ENCODE data around the gene REST. TPM values are rescaled to one million over a fixed set of nuclear protein-coding genes. Genes with fewer than 3 reads are reported as not detected.

The REST gene, protein sequence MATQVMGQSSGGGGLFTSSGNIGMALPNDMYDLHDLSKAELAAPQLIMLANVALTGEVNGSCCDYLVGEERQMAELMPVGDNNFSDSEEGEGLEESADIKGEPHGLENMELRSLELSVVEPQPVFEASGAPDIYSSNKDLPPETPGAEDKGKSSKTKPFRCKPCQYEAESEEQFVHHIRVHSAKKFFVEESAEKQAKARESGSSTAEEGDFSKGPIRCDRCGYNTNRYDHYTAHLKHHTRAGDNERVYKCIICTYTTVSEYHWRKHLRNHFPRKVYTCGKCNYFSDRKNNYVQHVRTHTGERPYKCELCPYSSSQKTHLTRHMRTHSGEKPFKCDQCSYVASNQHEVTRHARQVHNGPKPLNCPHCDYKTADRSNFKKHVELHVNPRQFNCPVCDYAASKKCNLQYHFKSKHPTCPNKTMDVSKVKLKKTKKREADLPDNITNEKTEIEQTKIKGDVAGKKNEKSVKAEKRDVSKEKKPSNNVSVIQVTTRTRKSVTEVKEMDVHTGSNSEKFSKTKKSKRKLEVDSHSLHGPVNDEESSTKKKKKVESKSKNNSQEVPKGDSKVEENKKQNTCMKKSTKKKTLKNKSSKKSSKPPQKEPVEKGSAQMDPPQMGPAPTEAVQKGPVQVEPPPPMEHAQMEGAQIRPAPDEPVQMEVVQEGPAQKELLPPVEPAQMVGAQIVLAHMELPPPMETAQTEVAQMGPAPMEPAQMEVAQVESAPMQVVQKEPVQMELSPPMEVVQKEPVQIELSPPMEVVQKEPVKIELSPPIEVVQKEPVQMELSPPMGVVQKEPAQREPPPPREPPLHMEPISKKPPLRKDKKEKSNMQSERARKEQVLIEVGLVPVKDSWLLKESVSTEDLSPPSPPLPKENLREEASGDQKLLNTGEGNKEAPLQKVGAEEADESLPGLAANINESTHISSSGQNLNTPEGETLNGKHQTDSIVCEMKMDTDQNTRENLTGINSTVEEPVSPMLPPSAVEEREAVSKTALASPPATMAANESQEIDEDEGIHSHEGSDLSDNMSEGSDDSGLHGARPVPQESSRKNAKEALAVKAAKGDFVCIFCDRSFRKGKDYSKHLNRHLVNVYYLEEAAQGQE
- total RNA-seq = 21.4 TPM

DNA sequence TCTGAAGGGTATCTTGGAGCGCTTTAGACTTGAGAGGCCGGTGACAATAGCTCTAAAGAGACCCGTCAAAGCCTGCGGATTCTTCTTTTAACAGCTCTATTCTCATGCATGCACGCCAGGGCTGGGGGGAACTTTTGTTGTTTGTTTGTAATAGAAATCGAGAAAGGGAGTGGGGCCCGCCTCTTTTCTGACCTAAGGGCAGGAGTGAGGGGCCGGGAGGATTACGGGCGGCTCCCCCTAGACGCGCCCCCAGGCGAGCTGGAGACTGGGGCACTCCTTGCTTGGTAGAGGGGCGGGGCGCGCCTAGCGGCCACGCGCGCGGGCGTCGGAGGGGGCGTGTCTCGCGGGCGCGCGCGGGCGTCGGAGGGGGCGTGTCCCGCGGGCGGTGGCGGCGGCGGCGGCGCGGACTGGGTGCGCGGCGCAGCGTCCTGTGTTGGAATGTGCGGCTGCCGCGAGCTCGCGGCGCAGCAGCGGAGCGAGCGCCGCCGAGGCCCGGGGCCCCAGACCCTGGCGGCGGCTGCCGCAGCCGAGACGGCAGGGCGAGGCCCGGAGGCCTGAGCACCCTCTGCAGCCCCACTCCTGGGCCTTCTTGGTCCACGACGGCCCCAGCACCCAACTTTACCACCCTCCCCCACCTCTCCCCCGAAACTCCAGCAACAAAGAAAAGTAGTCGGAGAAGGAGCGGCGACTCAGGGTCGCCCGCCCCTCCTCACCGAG, at the start of gene REST:
REST (plus strand) TSS at position 412 of the 717 bp plus-strand sequence. CDS start 2,739 bp downstream, outside the sequence.
- H3K36me3 ChIP-seq (ENCODE audit: control insufficient read depth in 3 of 3, insufficient read depth in 3 of 3, low read length in 3 of 3) = peaks cover 0 to 4% (median 0%) of the 10 kb centered on the region in 3 donors
- H3K4me3 ChIP-seq (ENCODE audit: low read length in 3 of 3) = peak within 1 kb of the TSS; percentile 79 to 91 (median 86)
- H3K9me3 ChIP-seq (ENCODE audit: control insufficient read depth in 3 of 3, low read length in 3 of 3) = no peaks in the 10 kb centered on the region
- no peaks in the 10 kb centered on the region for H3K27me3 ChIP-seq (ENCODE audit: control insufficient read depth in 3 of 3, insufficient read depth in 3 of 3, low read length in 3 of 3)
- H3K9ac ChIP-seq (ENCODE audit: low read depth in 1 of 3, low read length in 3 of 3) = peak within 1 kb of the TSS; percentile 65 to 87 (median 75)
- peak within 1 kb of the TSS; percentile 77 for H3K27ac ChIP-seq (ENCODE audit: low read depth, low read length)
- peaks cover 7 to 21% (median 20%) of the 10 kb centered on the region in 3 donors for H3K4me1 ChIP-seq (ENCODE audit: control insufficient read depth in 3 of 3, insufficient read depth in 3 of 3, low read length in 3 of 3)

DNA sequence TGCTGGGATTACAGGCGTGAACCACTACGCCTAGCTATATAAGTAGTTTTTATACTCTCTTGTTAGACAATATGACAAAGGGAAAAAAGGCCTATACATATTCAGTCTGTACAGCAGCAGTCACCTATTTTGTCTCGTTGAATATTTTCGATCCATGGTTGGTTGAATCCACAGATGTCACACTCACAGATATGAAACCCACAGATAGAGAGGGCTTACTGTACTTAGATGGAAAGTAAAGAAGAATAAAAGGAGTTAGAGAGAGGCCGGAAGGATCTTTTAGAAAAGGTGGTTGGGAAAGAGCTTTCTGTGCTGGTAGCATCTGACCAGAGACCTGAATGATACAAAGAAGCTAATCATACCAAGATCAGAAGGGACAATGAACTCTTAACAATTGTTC, 47.9 kb upstream of the REST start:
- Histone ChIP-seq H3K9me3 (ENCODE audit: control insufficient read depth in 3 of 3, low read length in 3 of 3) (no peaks in the 10 kb centered on the region), H3K9ac (ENCODE audit: low read depth in 1 of 3, low read length in 3 of 3) (no peak overlapping the region), H3K4me1 (ENCODE audit: control insufficient read depth in 3 of 3, insufficient read depth in 3 of 3, low read length in 3 of 3) (peaks cover 0 to 6% (median 4%) of the 10 kb centered on the region in 3 donors), H3K27ac (ENCODE audit: low read depth, low read length) (no peak overlapping the region), H3K27me3 (ENCODE audit: control insufficient read depth in 3 of 3, insufficient read depth in 3 of 3, low read length in 3 of 3) (no peaks in the 10 kb centered on the region), H3K36me3 (ENCODE audit: control insufficient read depth in 3 of 3, insufficient read depth in 3 of 3, low read length in 3 of 3) (no peaks in the 10 kb centered on the region), H3K4me3 (ENCODE audit: low read length in 3 of 3) (no peak overlapping the region)

- H3K9ac ChIP-seq (ENCODE audit: low read depth in 1 of 3, low read length in 3 of 3) = no peak overlapping the region
- H3K4me3 ChIP-seq (ENCODE audit: low read length in 3 of 3) = no peak overlapping the region
- H3K36me3 ChIP-seq (ENCODE audit: control insufficient read depth in 3 of 3, insufficient read depth in 3 of 3, low read length in 3 of 3) = no peaks in the 10 kb centered on the region
- no peaks in the 10 kb centered on the region for H3K27me3 ChIP-seq (ENCODE audit: control insufficient read depth in 3 of 3, insufficient read depth in 3 of 3, low read length in 3 of 3)
- peaks cover 0 to 6% (median 4%) of the 10 kb centered on the region in 3 donors for H3K4me1 ChIP-seq (ENCODE audit: control insufficient read depth in 3 of 3, insufficient read depth in 3 of 3, low read length in 3 of 3)
- H3K27ac ChIP-seq (ENCODE audit: low read depth, low read length) = no peak overlapping the region
- H3K9me3 ChIP-seq (ENCODE audit: control insufficient read depth in 3 of 3, low read length in 3 of 3) = no peaks in the 10 kb centered on the region
These were observed 46.9 kb upstream of the REST start for GRCh38 chr4:56860781-56861180.

- Histone ChIP-seq H3K9me3 (ENCODE audit: control insufficient read depth in 3 of 3, low read length in 3 of 3) (no peaks in the 10 kb centered on the region), H3K36me3 (ENCODE audit: control insufficient read depth in 3 of 3, insufficient read depth in 3 of 3, low read length in 3 of 3) (no peaks in the 10 kb centered on the region), H3K27ac (ENCODE audit: low read depth, low read length) (no peak overlapping the region), H3K4me1 (ENCODE audit: control insufficient read depth in 3 of 3, insufficient read depth in 3 of 3, low read length in 3 of 3) (peaks cover 0 to 6% (median 4%) of the 10 kb centered on the region in 3 donors), H3K4me3 (ENCODE audit: low read length in 3 of 3) (no peak overlapping the region), H3K27me3 (ENCODE audit: control insufficient read depth in 3 of 3, insufficient read depth in 3 of 3, low read length in 3 of 3) (no peaks in the 10 kb centered on the region), H3K9ac (ENCODE audit: low read depth in 1 of 3, low read length in 3 of 3) (no peak overlapping the region)
These were observed 46.3 kb upstream of the REST start for GRCh38 chr4:56861360-56861759.

- H3K9me3 ChIP-seq (ENCODE audit: control insufficient read depth in 3 of 3, low read length in 3 of 3) = no peaks in the 10 kb centered on the region
- H3K4me3 ChIP-seq (ENCODE audit: low read length in 3 of 3) = no peak overlapping the region
- no peak overlapping the region for H3K9ac ChIP-seq (ENCODE audit: low read depth in 1 of 3, low read length in 3 of 3)
- H3K27ac ChIP-seq (ENCODE audit: low read depth, low read length) = no peak overlapping the region
- no peaks in the 10 kb centered on the region for H3K4me1 ChIP-seq (ENCODE audit: control insufficient read depth in 3 of 3, insufficient read depth in 3 of 3, low read length in 3 of 3)
- no peaks in the 10 kb centered on the region for H3K36me3 ChIP-seq (ENCODE audit: control insufficient read depth in 3 of 3, insufficient read depth in 3 of 3, low read length in 3 of 3)
- H3K27me3 ChIP-seq (ENCODE audit: control insufficient read depth in 3 of 3, insufficient read depth in 3 of 3, low read length in 3 of 3) = no peaks in the 10 kb centered on the region
These were observed 44.1 kb upstream of the REST start for GRCh38 chr4:56863441-56864139.

DNA sequence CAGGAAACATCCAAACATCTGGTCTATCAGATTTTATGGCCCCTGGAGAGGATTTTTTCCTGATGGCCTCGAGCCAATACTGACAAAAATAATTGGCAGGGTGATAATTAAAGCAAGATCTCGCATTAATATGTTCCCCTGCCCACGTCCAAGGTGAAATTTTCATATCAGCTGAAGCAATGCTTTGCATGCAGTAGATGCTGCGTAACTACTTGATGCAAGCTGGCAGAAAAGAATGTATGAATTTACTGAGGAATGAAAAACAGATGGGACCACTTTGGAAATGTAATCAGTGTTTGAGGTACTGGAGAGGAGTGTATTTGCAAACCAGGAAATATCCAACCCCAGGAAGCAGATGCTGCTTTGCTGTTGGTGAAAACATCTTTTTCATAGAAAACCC, 36.8 kb upstream of the REST start:
- Histone ChIP-seq H3K27ac (ENCODE audit: low read depth, low read length) (no peak overlapping the region), H3K27me3 (ENCODE audit: control insufficient read depth in 3 of 3, insufficient read depth in 3 of 3, low read length in 3 of 3) (no peaks in the 10 kb centered on the region), H3K9me3 (ENCODE audit: control insufficient read depth in 3 of 3, low read length in 3 of 3) (no peaks in the 10 kb centered on the region), H3K36me3 (ENCODE audit: control insufficient read depth in 3 of 3, insufficient read depth in 3 of 3, low read length in 3 of 3) (no peaks in the 10 kb centered on the region), H3K9ac (ENCODE audit: low read depth in 1 of 3, low read length in 3 of 3) (no peak overlapping the region), H3K4me3 (ENCODE audit: low read length in 3 of 3) (no peak overlapping the region), H3K4me1 (ENCODE audit: control insufficient read depth in 3 of 3, insufficient read depth in 3 of 3, low read length in 3 of 3) (peaks cover 2 to 3% (median 3%) of the 10 kb centered on the region in 3 donors)

- no peaks in the 10 kb centered on the region for H3K36me3 ChIP-seq (ENCODE audit: control insufficient read depth in 3 of 3, insufficient read depth in 3 of 3, low read length in 3 of 3)
- H3K4me3 ChIP-seq (ENCODE audit: low read length in 3 of 3) = no peak overlapping the region
- no peaks in the 10 kb centered on the region for H3K9me3 ChIP-seq (ENCODE audit: control insufficient read depth in 3 of 3, low read length in 3 of 3)
- no peak overlapping the region for H3K27ac ChIP-seq (ENCODE audit: low read depth, low read length)
- peaks cover 2 to 3% (median 3%) of the 10 kb centered on the region in 3 donors for H3K4me1 ChIP-seq (ENCODE audit: control insufficient read depth in 3 of 3, insufficient read depth in 3 of 3, low read length in 3 of 3)
- no peaks in the 10 kb centered on the region for H3K27me3 ChIP-seq (ENCODE audit: control insufficient read depth in 3 of 3, insufficient read depth in 3 of 3, low read length in 3 of 3)
- H3K9ac ChIP-seq (ENCODE audit: low read depth in 1 of 3, low read length in 3 of 3) = no peak overlapping the region
These were observed 36.3 kb upstream of the REST start for GRCh38 chr4:56871371-56871866.

- H3K27me3 ChIP-seq (ENCODE audit: control insufficient read depth in 3 of 3, insufficient read depth in 3 of 3, low read length in 3 of 3) = no peaks in the 10 kb centered on the region
- H3K27ac ChIP-seq (ENCODE audit: low read depth, low read length) = no peak overlapping the region
- no peak overlapping the region for H3K9ac ChIP-seq (ENCODE audit: low read depth in 1 of 3, low read length in 3 of 3)
- H3K4me1 ChIP-seq (ENCODE audit: control insufficient read depth in 3 of 3, insufficient read depth in 3 of 3, low read length in 3 of 3) = peaks cover 2 to 3% (median 3%) of the 10 kb centered on the region in 3 donors
- no peak overlapping the region for H3K4me3 ChIP-seq (ENCODE audit: low read length in 3 of 3)
- H3K9me3 ChIP-seq (ENCODE audit: control insufficient read depth in 3 of 3, low read length in 3 of 3) = no peaks in the 10 kb centered on the region
- no peaks in the 10 kb centered on the region for H3K36me3 ChIP-seq (ENCODE audit: control insufficient read depth in 3 of 3, insufficient read depth in 3 of 3, low read length in 3 of 3)
These were observed 33.5 kb upstream of the REST start for GRCh38 chr4:56874166-56874565.

- H3K9me3 ChIP-seq (ENCODE audit: control insufficient read depth in 3 of 3, low read length in 3 of 3) = no peaks in the 10 kb centered on the region
- no peak overlapping the region for H3K27ac ChIP-seq (ENCODE audit: low read depth, low read length)
- no peaks in the 10 kb centered on the region for H3K36me3 ChIP-seq (ENCODE audit: control insufficient read depth in 3 of 3, insufficient read depth in 3 of 3, low read length in 3 of 3)
- H3K9ac ChIP-seq (ENCODE audit: low read depth in 1 of 3, low read length in 3 of 3) = no peak overlapping the region
- H3K27me3 ChIP-seq (ENCODE audit: control insufficient read depth in 3 of 3, insufficient read depth in 3 of 3, low read length in 3 of 3) = no peaks in the 10 kb centered on the region
- H3K4me3 ChIP-seq (ENCODE audit: low read length in 3 of 3) = no peak overlapping the region
- peaks cover 2 to 3% (median 3%) of the 10 kb centered on the region in 3 donors for H3K4me1 ChIP-seq (ENCODE audit: control insufficient read depth in 3 of 3, insufficient read depth in 3 of 3, low read length in 3 of 3)
These were observed 32.8 kb upstream of the REST start for GRCh38 chr4:56874923-56875322.

Data from skeletal muscle tissue (tissue), 4 donors.